B cell (primary cell): Measurements from ENCODE around the gene SH3RF1.

Experiments
- CTCF ChIP-seq: fragments of 200-600 bp; IDR thresholded peaks from one replicate; pipeline ENCODE4 v1.8.0; 2022; ENCODE audit warnings: antibody characterized with exemption, mild to moderate bottlenecking
- EZH2 ChIP-seq: IDR thresholded peaks from 2 replicates; pipeline ENCODE4 v1.6.1; 2012; ENCODE audit warnings: borderline replicate concordance, low read depth, mild to moderate bottlenecking, moderate library complexity, low read length; ENCODE audit not compliant: insufficient read depth, poor library complexity, severe bottlenecking

- TF ChIP-seq EZH2 = no peak
- no peak for TF ChIP-seq CTCF
These were observed 65.0 kb downstream of the SH3RF1 start for GRCh38 chr4:169205744-169206080.
